Measurements from ENCODE around the gene RBMS3. TPM values are rescaled to one million over a fixed set of nuclear protein-coding genes. Genes with fewer than 3 reads are reported as not detected.

Gene RBMS3
- total RNA-seq, 1 experiment from 2014 or later: 7.4 TPM

DNA sequence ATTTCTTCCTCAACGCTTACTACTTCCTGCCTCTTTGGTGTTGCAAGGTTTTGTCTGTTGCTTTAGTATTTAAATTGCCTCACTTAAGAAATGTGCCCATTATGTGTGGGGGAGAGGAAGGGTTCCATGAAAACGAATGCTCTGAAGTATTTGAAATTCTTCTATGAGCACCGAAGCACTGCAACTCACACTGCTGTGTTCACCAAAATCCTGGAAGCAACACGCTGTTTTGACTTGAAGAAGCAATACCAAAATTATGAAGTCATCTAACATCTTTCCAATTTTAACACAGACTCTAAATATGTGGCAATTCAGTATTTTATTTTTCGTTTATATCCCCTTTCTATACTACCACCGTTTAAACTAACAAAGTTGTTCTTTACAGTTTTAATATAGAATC is 101.5 kb downstream of the RBMS3 start:
- POLR2A ChIA-PET: no interaction called here
- H3K9me3 Mint-ChIP-seq (ENCODE audit: unreplicated experiment): no peaks in the 10 kb centered on the region
- no TSS peak for BruUV-seq (replicated peaks)
- H3K27me3 Mint-ChIP-seq (ENCODE audit: insufficient read depth, unreplicated experiment): no peaks in the 10 kb centered on the region
- H3K4me3 Mint-ChIP-seq (ENCODE audit: unreplicated experiment): no peak overlapping the region
- no peak overlapping the region for H3K27ac Mint-ChIP-seq (ENCODE audit: unreplicated experiment)
- no peak for TF ChIP-seq CTCF (IDR thresholded peaks at IDR 0.05; ENCODE audit: insufficient read depth in 1 of 2, low read depth in 1 of 2, low read length in 1 of 2, severe bottlenecking in 1 of 2, unreplicated experiment in 1 of 2)
- no peak overlapping the region for H3K4me3 ChIP-seq (ENCODE audit: low read depth, low read length)
- H3K27me3 ChIP-seq (replicated peaks; ENCODE audit: control insufficient read depth, insufficient read depth, low read length): no peaks in the 10 kb centered on the region
- CTCF ChIA-PET: no interaction called here
- no peaks in the 10 kb centered on the region for H3K36me3 Mint-ChIP-seq (ENCODE audit: insufficient read depth, unreplicated experiment)
- H3K4me1 ChIP-seq: no peaks in the 10 kb centered on the region
- no peaks in the 10 kb centered on the region for H3K9me3 ChIP-seq
- intact Hi-C loops (cut with micrococcal nuclease; ENCODE audit: unreplicated experiment): no loop called here
- H3K36me3 ChIP-seq (ENCODE audit: control insufficient read depth, insufficient read depth, low read length): no peaks in the 10 kb centered on the region
- no peak for DNase-seq
- H3K4me1 Mint-ChIP-seq (ENCODE audit: low read depth, unreplicated experiment): no peaks in the 10 kb centered on the region

- no peaks in the 10 kb centered on the region for H3K36me3 ChIP-seq (ENCODE audit: control insufficient read depth, insufficient read depth, low read length)
- no peaks in the 10 kb centered on the region for H3K4me1 Mint-ChIP-seq (ENCODE audit: low read depth, unreplicated experiment)
- no peak overlapping the region for H3K27ac Mint-ChIP-seq (ENCODE audit: unreplicated experiment)
- H3K27me3 Mint-ChIP-seq (ENCODE audit: insufficient read depth, unreplicated experiment): no peaks in the 10 kb centered on the region
- DNase-seq: no peak
- ChIA-PET CTCF (no interaction called here), POLR2A (no interaction called here)
- H3K36me3 Mint-ChIP-seq (ENCODE audit: insufficient read depth, unreplicated experiment): no peaks in the 10 kb centered on the region
- H3K4me3 Mint-ChIP-seq (ENCODE audit: unreplicated experiment): no peak overlapping the region
- TF ChIP-seq CTCF (IDR thresholded peaks at IDR 0.05; ENCODE audit: insufficient read depth in 1 of 2, low read depth in 1 of 2, low read length in 1 of 2, severe bottlenecking in 1 of 2, unreplicated experiment in 1 of 2): no peak
- H3K9me3 ChIP-seq: no peaks in the 10 kb centered on the region
- no peak overlapping the region for H3K4me3 ChIP-seq (ENCODE audit: low read depth, low read length)
- no peaks in the 10 kb centered on the region for H3K27me3 ChIP-seq (replicated peaks; ENCODE audit: control insufficient read depth, insufficient read depth, low read length)
- H3K4me1 ChIP-seq: no peaks in the 10 kb centered on the region
- no peaks in the 10 kb centered on the region for H3K9me3 Mint-ChIP-seq (ENCODE audit: unreplicated experiment)
- BruUV-seq (replicated peaks): no TSS peak
- intact Hi-C loops (cut with micrococcal nuclease; ENCODE audit: unreplicated experiment): no loop called here
Measured at GRCh38 chr3:29382845-29383244, 102.0 kb downstream of the RBMS3 start.

- ChIA-PET CTCF (no interaction called here), POLR2A (no interaction called here)
- H3K36me3 Mint-ChIP-seq (ENCODE audit: insufficient read depth, unreplicated experiment): no peaks in the 10 kb centered on the region
- DNase-seq: no peak
- no peaks in the 10 kb centered on the region for H3K9me3 Mint-ChIP-seq (ENCODE audit: unreplicated experiment)
- no peaks in the 10 kb centered on the region for H3K4me1 Mint-ChIP-seq (ENCODE audit: low read depth, unreplicated experiment)
- H3K27ac Mint-ChIP-seq (ENCODE audit: unreplicated experiment): no peak overlapping the region
- no peak overlapping the region for H3K4me3 Mint-ChIP-seq (ENCODE audit: unreplicated experiment)
- no peaks in the 10 kb centered on the region for H3K27me3 ChIP-seq (replicated peaks; ENCODE audit: control insufficient read depth, insufficient read depth, low read length)
- BruUV-seq (replicated peaks): no TSS peak
- no peaks in the 10 kb centered on the region for H3K9me3 ChIP-seq
- intact Hi-C loops (cut with micrococcal nuclease; ENCODE audit: unreplicated experiment): no loop called here
- H3K36me3 ChIP-seq (ENCODE audit: control insufficient read depth, insufficient read depth, low read length): no peaks in the 10 kb centered on the region
- no peak overlapping the region for H3K4me3 ChIP-seq (ENCODE audit: low read depth, low read length)
- TF ChIP-seq CTCF (IDR thresholded peaks at IDR 0.05; ENCODE audit: insufficient read depth in 1 of 2, low read depth in 1 of 2, low read length in 1 of 2, severe bottlenecking in 1 of 2, unreplicated experiment in 1 of 2): no peak
- H3K4me1 ChIP-seq: no peaks in the 10 kb centered on the region
- no peaks in the 10 kb centered on the region for H3K27me3 Mint-ChIP-seq (ENCODE audit: insufficient read depth, unreplicated experiment)
Measured at GRCh38 chr3:29384640-29385039, 103.8 kb downstream of the RBMS3 start.

Data from Caco-2 (cell line).